Activated naive CD4-positive, alpha-beta T cell treated with anti-CD3 and anti-CD28 coated beads, Interleukin-2, amount 50 U/mL, for 16 hours (primary cell): ENCODE measurements around the gene RASGRP4.
A peak's percentile ranks its signal among the peaks of the same experiment; 100 is the strongest.
"Not testable (repeated sequence)": the region's sequence is repeated elsewhere in the genome, so short reads cannot be mapped to it uniquely, and the experiment has no call there.

Experiments
- DNase-seq: peaks from one replicate; pipeline ENCODE4 v3.0.0-alpha.2; 2020

RASGRP4 gene

GRCh38 chr19:38367041-38367440 is 59.0 kb downstream of the RASGRP4 start:
- DNase-seq = no peak

GRCh38 chr19:38362946-38363688 is 62.9 kb downstream of the RASGRP4 start:
- DNase-seq = not testable (repeated sequence)

GRCh38 chr19:38362076-38362945 is 63.7 kb downstream of the RASGRP4 start:
- DNase-seq = peak; percentile 68

GRCh38 chr19:38361633-38362075 is 64.4 kb downstream of the RASGRP4 start:
- DNase-seq = peak; percentile 64

GRCh38 chr19:38360839-38361631 is 65.0 kb downstream of the RASGRP4 start:
- no peak for DNase-seq

- no peak for DNase-seq
Measured at GRCh38 chr19:38360351-38360750, 65.7 kb downstream of the RASGRP4 start.

GRCh38 chr19:38359242-38360021 is 66.6 kb downstream of the RASGRP4 start:
- no peak for DNase-seq
